Endothelial cell of umbilical vein (primary cell): ENCODE results near the gene TTC24. TPM values are rescaled to one million over a fixed set of nuclear protein-coding genes. Genes with fewer than 3 reads are reported as not detected.

Experiments used
- BruUV-seq: library from RNA; stranded (reverse); fragments of 400-500 nt; replicated peaks from 2 replicates; lab custom pipeline; 2021; lab: Mats Ljungman, UMichigan
- CTCF ChIA-PET: fragments of 300-600, 350-600 bp; sonication (Branson Sonifier 250); formaldehyde crosslinking; loops from one replicate; lab custom pipeline; 2021; ENCODE audit warnings: antibody characterized with exemption, inconsistent platforms; lab: Charles Lee
- POLR2A ChIA-PET: fragments of 300-600, 350-600 bp; sonication (Branson Sonifier 250); formaldehyde crosslinking; loops from one replicate; lab custom pipeline; 2021; ENCODE audit warnings: antibody characterized with exemption, inconsistent platforms; lab: Charles Lee
- DNase-seq: peaks from one replicate; pipeline ENCODE4 v3.0.0-alpha.2; 2011; ENCODE audit warnings: low read depth, low spot score
- FAIRE-seq: peaks from 2 replicates; lab custom pipeline; 2011; peaks lifted over from hg19 to GRCh38; lab: Jason Lieb, UNC
- H2AFZ ChIP-seq: 2 replicates; pipeline ENCODE4 v1.6.0; 2012; ENCODE audit warnings: low read depth, low read length, control low read depth, inconsistent platforms
- H3K27ac ChIP-seq: 2 replicates; pipeline ENCODE4 v1.5.1; 2011; ENCODE audit warnings: low read depth, mild to moderate bottlenecking, control low read depth, low read length, moderate library complexity; ENCODE audit not compliant: insufficient read depth
- H3K27me3 ChIP-seq, 2 experiments: 2 replicates each; pipeline versions ENCODE4 v1.6.0 to v1.6.1; 2011; ENCODE audit warnings: low read length in 2 of 2, mixed read lengths in 1 of 2; ENCODE audit not compliant: control insufficient read depth in 2 of 2, insufficient read depth in 2 of 2
- H3K36me3 ChIP-seq, 2 experiments: 2 replicates in 1 of 2; 3 replicates in 1 of 2; pipeline ENCODE4 v1.5.1; 2011; ENCODE audit warnings: low read length in 2 of 2, mild to moderate bottlenecking in 1 of 2, moderate library complexity in 1 of 2; ENCODE audit not compliant: control insufficient read depth in 2 of 2, insufficient read depth in 2 of 2; ENCODE audit errors: extremely low read depth in 1 of 2
- H3K4me1 ChIP-seq: 3 replicates; pipeline ENCODE4 v1.5.1; 2011; ENCODE audit warnings: mild to moderate bottlenecking, low read length; ENCODE audit not compliant: control insufficient read depth, insufficient read depth; ENCODE audit errors: extremely low read depth
- H3K4me2 ChIP-seq: 2 replicates; pipeline ENCODE4 v1.6.1; 2011; ENCODE audit warnings: low read length, control low read depth, mixed read lengths; ENCODE audit not compliant: insufficient read depth
- H3K4me3 ChIP-seq, 3 experiments: fragments of 200-600 bp in 1 of 3; sonication (generic), shearing (Covaris generic) in 1 of 3; replicated peaks in 1 of 3; 2 replicates each; pipeline ENCODE4 v1.5.1; 2011 to 2016; ENCODE audit warnings: control low read depth in 3 of 3, low read length in 3 of 3, mild to moderate bottlenecking in 2 of 3, inconsistent platforms in 1 of 3, low read depth in 1 of 3, moderate library complexity in 1 of 3; ENCODE audit not compliant: insufficient read depth in 1 of 3
- H3K79me2 ChIP-seq: 2 replicates; pipeline ENCODE4 v1.6.0; 2012; ENCODE audit warnings: low read length, inconsistent platforms; ENCODE audit not compliant: control insufficient read depth, insufficient read depth
- H3K9ac ChIP-seq: replicated peaks from 2 replicates; pipeline ENCODE3; 2011; ENCODE audit warnings: low read length, control low read depth; ENCODE audit not compliant: insufficient read depth; ENCODE audit errors: extremely low read depth
- H3K9me1 ChIP-seq: replicated peaks from 3 replicates; pipeline ENCODE4 v1.6.0; 2011; ENCODE audit warnings: mild to moderate bottlenecking, low read length; ENCODE audit not compliant: control insufficient read depth, insufficient read depth; ENCODE audit errors: extremely low read depth
- H3K9me3 ChIP-seq: replicated peaks from 2 replicates; pipeline ENCODE4 v1.5.1; 2012; ENCODE audit warnings: low read length, inconsistent platforms; ENCODE audit not compliant: control insufficient read depth, insufficient read depth
- H4K20me1 ChIP-seq: replicated peaks from 2 replicates; pipeline ENCODE3; 2011; ENCODE audit warnings: mild to moderate bottlenecking, low read length; ENCODE audit not compliant: control insufficient read depth, insufficient read depth; ENCODE audit errors: extremely low read depth
- CTCF ChIP-seq, 2 donors: IDR thresholded peaks; 1 replicate in 1 of 2; 2 replicates in 1 of 2; pipeline ENCODE4 v1.5.1; 2011; ENCODE audit warnings: low read length in 2 of 2, mild to moderate bottlenecking in 2 of 2, moderate library complexity in 2 of 2, control low read depth in 1 of 2, inconsistent platforms in 1 of 2, low read depth in 1 of 2; ENCODE audit not compliant: insufficient read depth in 1 of 2; ENCODE audit errors: extremely low read depth in 1 of 2
- EZH2 ChIP-seq: IDR thresholded peaks from 2 replicates; pipeline ENCODE4 v1.6.1; 2012; ENCODE audit warnings: borderline replicate concordance, low read depth, mild to moderate bottlenecking, moderate library complexity, low read length, inconsistent platforms; ENCODE audit not compliant: severe bottlenecking
- FOS ChIP-seq: IDR thresholded peaks from 2 replicates; pipeline ENCODE4 v1.6.1; 2011; ENCODE audit warnings: mild to moderate bottlenecking, low read length, moderate library complexity, borderline replicate concordance; ENCODE audit not compliant: insufficient read depth
- GATA2 ChIP-seq: IDR thresholded peaks from 2 replicates; pipeline ENCODE4 v1.7.0; 2011; ENCODE audit warnings: low read depth, mild to moderate bottlenecking, moderate library complexity, mixed read lengths, low read length; ENCODE audit not compliant: insufficient read length, insufficient read depth
- JUN ChIP-seq: IDR thresholded peaks from 2 replicates; pipeline ENCODE4 v1.6.1; 2011; ENCODE audit warnings: borderline replicate concordance, low read depth; ENCODE audit not compliant: insufficient read length, insufficient read depth
- MYC ChIP-seq: IDR thresholded peaks from one replicate; pipeline ENCODE4 v1.6.1; 2011; ENCODE audit warnings: mild to moderate bottlenecking, low read depth, low read length
- POLR2A ChIP-seq: IDR thresholded peaks from 2 replicates; pipeline ENCODE4 v1.6.1; 2012; ENCODE audit warnings: low read depth, mild to moderate bottlenecking, control low read depth, low read length
- POLR2AphosphoS5 ChIP-seq: IDR thresholded peaks from 2 replicates; pipeline ENCODE4 v1.6.1; 2012; ENCODE audit warnings: low read depth, mild to moderate bottlenecking, control low read depth, low read length, moderate library complexity; ENCODE audit not compliant: insufficient read depth
- dilution Hi-C: fragments of 300-500 bp; cut with MboI; formaldehyde crosslinking; loops from one replicate; pipeline ENCODE4 v1.15.0; 2019; ENCODE audit warnings: low sequenced_read_pairs; ENCODE audit not compliant: extremely low pct_ligation_motif_present
- intact Hi-C: fragments of 100-400 bp; cut with micrococcal nuclease; formaldehyde crosslinking; loops from one replicate; pipeline ENCODE4 v1.10.0; 2022
- polyA plus RNA-seq, 4 experiments: library from polyadenylated mRNA; depleted of rRNA in 3 of 4; stranded (reverse) in 3 of 4; unstranded in 1 of 4; fragments of >200 nt; gene quantifications; 2 replicates each; pipeline versions ENCODE4 v1.2.1 to v1.2.3, GENCODE V29; 2011 to 2012; ENCODE audit warnings: missing spikeins in 1 of 4
- total RNA-seq: library from RNA; stranded (reverse); gene quantifications from 2 replicates; pipeline ENCODE4 v1.2.3, GENCODE V29; 2021
- TF ChIP-seq, protein P1 (sequence below): IDR thresholded peaks from 2 replicates; pipeline ENCODE4 v1.6.1; 2011; ENCODE audit not compliant: insufficient read depth, insufficient read length

Gene TTC24
- total and polyA plus RNA-seq, 2 donors (not counting 3 experiments of a cell fraction or from before 2014, with no cell fraction given): not detected

GRCh38 chr1:156600733-156601121 is 21.2 kb downstream of the TTC24 start:
- Histone ChIP-seq H3K36me3 (peaks cover 0 to 17% of the 10 kb centered on the region in 2 experiments), H4K20me1 (no peaks in the 10 kb centered on the region), H3K27ac (peak overlapping the region; percentile 60), H3K27me3 (no peaks in the 10 kb centered on the region), H3K4me3 (peak overlapping the region; percentile 50 to 87 (median 58)), H3K9me3 (no peaks in the 10 kb centered on the region), H3K9ac (peak overlapping the region; percentile 79), H3K4me2 (peak overlapping the region; percentile 76), H3K9me1 (no peaks in the 10 kb centered on the region), H3K79me2 (peaks cover 19% of the 10 kb centered on the region), H2AFZ (peak overlapping the region; percentile 91), H3K4me1 (peaks cover 10% of the 10 kb centered on the region)
- no peak for TF ChIP-seq MYC
- TF ChIP-seq, protein P1, sequence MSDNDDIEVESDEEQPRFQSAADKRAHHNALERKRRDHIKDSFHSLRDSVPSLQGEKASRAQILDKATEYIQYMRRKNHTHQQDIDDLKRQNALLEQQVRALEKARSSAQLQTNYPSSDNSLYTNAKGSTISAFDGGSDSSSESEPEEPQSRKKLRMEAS: no peak
- no peak for TF ChIP-seq POLR2A
- no peak for TF ChIP-seq POLR2AphosphoS5
- TF ChIP-seq JUN: no peak
- no peak for TF ChIP-seq GATA2
- no peak for TF ChIP-seq FOS
- no peak for TF ChIP-seq EZH2
- TF ChIP-seq CTCF (IDR thresholded peaks at IDR 0.05; ENCODE audit: extremely low read depth in 1 of 2, insufficient read depth in 1 of 2, low read depth in 1 of 2, low read length in 2 of 2): no peak
- FAIRE-seq (peak; percentile 61), DNase-seq (no peak)
- dilution Hi-C loops (no loop called here), intact Hi-C loops (loop anchor here (1.0 to 2.0 kb wide), 3 partner anchors 7 to 144 kb away; no protein-coding TSS in a partner anchor)
- ChIA-PET POLR2A (interaction anchor here (1.8 kb wide), 1 partner anchor 9 kb away, joined by 9 read pairs; the partner anchor contains the start of gene NAXE), CTCF (interaction anchor here (0.6 to 1.8 kb wide), 5 partner anchors 10 to 215 kb away, joined by 4 to 11 read pairs (median 5); partner anchors contain the start of gene NAXE)
- BruUV-seq: no TSS peak
